SJCRH30 (cell line): ENCODE data around the gene DSP. TPM values are rescaled to one million over a fixed set of nuclear protein-coding genes. Genes with fewer than 3 reads are reported as not detected.

Experiments used
- DNase-seq, 2 experiments: peaks; one replicate each; pipeline ENCODE4 v3.0.0-alpha.2; 2015 to 2020
- H3K27ac ChIP-seq: fragments of 250-450 bp; sonication (Bioruptor Pico); 2 replicates; pipeline ENCODE4 v1.5.1; 2020; ENCODE audit warnings: mild to moderate bottlenecking, moderate library complexity
- H3K27me3 ChIP-seq: fragments of 250-450 bp; sonication (Bioruptor Pico); 2 replicates; pipeline ENCODE4 v1.5.1; 2020; ENCODE audit warnings: mild to moderate bottlenecking, moderate library complexity
- H3K36me3 ChIP-seq: fragments of 250-450 bp; sonication (Bioruptor Pico); 2 replicates; pipeline ENCODE4 v1.5.1; 2020; ENCODE audit warnings: mild to moderate bottlenecking, moderate library complexity
- H3K4me1 ChIP-seq: fragments of 250-450 bp; sonication (Bioruptor Pico); 2 replicates; pipeline ENCODE4 v1.5.1; 2020; ENCODE audit warnings: mild to moderate bottlenecking, moderate library complexity
- H3K4me3 ChIP-seq: fragments of 250-450 bp; sonication (Bioruptor Pico); 2 replicates; pipeline ENCODE4 v1.5.1; 2020; ENCODE audit warnings: mild to moderate bottlenecking, moderate library complexity
- H3K9me3 ChIP-seq: fragments of 250-450 bp; sonication (Bioruptor Pico); replicated peaks from 2 replicates; pipeline ENCODE4 v1.5.1; 2020; ENCODE audit warnings: mild to moderate bottlenecking, moderate library complexity
- total RNA-seq: library from RNA; depleted of rRNA; stranded (reverse); fragments of >200 nt; shearing (Covaris generic); gene quantifications from 2 replicates; pipeline ENCODE4 v1.2.3, GENCODE V29; 2014; rRNA removed

DSP gene, protein sequence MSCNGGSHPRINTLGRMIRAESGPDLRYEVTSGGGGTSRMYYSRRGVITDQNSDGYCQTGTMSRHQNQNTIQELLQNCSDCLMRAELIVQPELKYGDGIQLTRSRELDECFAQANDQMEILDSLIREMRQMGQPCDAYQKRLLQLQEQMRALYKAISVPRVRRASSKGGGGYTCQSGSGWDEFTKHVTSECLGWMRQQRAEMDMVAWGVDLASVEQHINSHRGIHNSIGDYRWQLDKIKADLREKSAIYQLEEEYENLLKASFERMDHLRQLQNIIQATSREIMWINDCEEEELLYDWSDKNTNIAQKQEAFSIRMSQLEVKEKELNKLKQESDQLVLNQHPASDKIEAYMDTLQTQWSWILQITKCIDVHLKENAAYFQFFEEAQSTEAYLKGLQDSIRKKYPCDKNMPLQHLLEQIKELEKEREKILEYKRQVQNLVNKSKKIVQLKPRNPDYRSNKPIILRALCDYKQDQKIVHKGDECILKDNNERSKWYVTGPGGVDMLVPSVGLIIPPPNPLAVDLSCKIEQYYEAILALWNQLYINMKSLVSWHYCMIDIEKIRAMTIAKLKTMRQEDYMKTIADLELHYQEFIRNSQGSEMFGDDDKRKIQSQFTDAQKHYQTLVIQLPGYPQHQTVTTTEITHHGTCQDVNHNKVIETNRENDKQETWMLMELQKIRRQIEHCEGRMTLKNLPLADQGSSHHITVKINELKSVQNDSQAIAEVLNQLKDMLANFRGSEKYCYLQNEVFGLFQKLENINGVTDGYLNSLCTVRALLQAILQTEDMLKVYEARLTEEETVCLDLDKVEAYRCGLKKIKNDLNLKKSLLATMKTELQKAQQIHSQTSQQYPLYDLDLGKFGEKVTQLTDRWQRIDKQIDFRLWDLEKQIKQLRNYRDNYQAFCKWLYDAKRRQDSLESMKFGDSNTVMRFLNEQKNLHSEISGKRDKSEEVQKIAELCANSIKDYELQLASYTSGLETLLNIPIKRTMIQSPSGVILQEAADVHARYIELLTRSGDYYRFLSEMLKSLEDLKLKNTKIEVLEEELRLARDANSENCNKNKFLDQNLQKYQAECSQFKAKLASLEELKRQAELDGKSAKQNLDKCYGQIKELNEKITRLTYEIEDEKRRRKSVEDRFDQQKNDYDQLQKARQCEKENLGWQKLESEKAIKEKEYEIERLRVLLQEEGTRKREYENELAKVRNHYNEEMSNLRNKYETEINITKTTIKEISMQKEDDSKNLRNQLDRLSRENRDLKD (N-terminal part only)
- total RNA-seq: not detected in 2 replicates

DNA sequence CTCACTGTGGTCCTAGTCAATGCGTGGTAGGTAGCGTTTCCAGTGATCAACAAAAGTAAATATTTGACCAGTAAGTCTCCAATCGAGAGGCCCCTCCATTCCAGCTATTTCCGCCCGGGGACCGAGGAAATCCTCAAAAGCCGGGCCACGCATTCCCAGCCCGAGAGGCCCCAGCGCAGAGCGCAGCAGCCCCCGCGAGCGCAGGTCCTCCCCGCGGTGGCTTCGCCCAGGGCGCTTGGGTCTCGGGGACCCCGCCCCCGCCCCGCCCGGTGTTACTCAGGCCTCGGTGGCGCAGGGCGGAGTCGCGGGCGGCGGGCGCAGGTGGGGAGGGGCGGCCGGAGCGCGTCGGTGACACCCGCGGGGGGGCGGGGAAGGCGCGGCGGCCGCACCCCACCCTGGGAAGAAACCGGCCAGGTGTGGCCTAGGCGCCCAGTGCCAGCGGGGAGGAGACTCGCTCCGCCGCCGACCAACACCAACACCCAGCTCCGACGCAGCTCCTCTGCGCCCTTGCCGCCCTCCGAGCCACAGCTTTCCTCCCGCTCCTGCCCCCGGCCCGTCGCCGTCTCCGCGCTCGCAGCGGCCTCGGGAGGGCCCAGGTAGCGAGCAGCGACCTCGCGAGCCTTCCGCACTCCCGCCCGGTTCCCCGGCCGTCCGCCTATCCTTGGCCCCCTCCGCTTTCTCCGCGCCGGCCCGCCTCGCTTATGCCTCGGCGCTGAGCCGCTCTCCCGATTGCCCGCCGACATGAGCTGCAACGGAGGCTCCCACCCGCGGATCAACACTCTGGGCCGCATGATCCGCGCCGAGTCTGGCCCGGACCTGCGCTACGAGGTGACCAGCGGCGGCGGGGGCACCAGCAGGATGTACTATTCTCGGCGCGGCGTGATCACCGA, at the start of gene DSP:
TSS of gene DSP (plus strand) at position 497 of the 890 bp plus-strand sequence. CDS start at position 742, 245 bp downstream.
- no peaks in the 10 kb centered on the region for H3K9me3 ChIP-seq
- no peaks in the 10 kb centered on the region for H3K36me3 ChIP-seq
- no peaks in the 10 kb centered on the region for H3K27me3 ChIP-seq
- no peak within 1 kb of the TSS for H3K27ac ChIP-seq
- H3K4me1 ChIP-seq: no peaks in the 10 kb centered on the region
- no peak for DNase-seq
- no peak within 1 kb of the TSS for H3K4me3 ChIP-seq

DNA sequence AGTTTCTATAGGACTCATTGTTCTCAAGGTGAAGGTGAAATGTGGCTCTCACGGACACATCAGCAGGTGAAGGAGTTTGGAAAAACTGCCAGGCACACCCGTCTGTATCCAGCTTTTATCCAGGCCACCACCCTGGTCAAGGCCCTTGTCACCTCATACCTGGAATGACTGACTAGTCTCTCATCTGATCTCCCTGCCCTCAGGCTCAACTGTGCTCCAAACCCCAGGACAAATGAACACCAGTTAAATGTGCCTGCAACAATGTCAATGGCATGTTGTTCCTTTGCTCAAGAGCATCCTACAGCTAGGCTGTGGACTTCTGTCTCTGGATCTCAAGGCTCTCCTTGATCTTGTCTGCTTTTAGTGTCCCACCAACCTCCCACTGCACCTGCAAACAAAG, 47.6 kb upstream of the DSP start:
- no peaks in the 10 kb centered on the region for H3K36me3 ChIP-seq
- H3K27ac ChIP-seq: no peak overlapping the region
- DNase-seq: no peak
- H3K4me3 ChIP-seq: no peak overlapping the region
- H3K4me1 ChIP-seq: no peaks in the 10 kb centered on the region
- no peaks in the 10 kb centered on the region for H3K9me3 ChIP-seq
- no peaks in the 10 kb centered on the region for H3K27me3 ChIP-seq

DNA sequence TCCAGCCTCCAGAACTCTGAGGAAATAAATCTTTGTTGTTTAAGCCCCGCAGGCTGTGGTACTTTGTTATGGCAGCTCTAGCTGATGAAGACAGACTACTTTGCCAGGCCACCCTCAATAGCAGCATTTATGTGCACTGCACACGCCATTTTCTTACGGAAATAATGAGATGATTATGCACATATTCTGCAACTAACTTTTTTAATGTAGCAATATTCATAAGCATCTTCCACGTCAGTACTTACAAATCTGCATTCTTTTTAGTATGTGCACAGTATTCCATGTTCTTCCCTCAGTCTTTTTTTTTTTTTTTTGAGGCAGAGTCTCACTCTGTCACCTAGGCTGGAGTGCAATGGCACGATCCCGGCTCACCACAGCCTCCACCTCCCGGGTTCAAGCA, 46.8 kb upstream of the DSP start:
- DNase-seq: no peak
- Histone ChIP-seq H3K9me3 (no peaks in the 10 kb centered on the region), H3K36me3 (no peaks in the 10 kb centered on the region), H3K27me3 (no peaks in the 10 kb centered on the region), H3K4me1 (no peaks in the 10 kb centered on the region), H3K4me3 (no peak overlapping the region), H3K27ac (no peak overlapping the region)

DNA sequence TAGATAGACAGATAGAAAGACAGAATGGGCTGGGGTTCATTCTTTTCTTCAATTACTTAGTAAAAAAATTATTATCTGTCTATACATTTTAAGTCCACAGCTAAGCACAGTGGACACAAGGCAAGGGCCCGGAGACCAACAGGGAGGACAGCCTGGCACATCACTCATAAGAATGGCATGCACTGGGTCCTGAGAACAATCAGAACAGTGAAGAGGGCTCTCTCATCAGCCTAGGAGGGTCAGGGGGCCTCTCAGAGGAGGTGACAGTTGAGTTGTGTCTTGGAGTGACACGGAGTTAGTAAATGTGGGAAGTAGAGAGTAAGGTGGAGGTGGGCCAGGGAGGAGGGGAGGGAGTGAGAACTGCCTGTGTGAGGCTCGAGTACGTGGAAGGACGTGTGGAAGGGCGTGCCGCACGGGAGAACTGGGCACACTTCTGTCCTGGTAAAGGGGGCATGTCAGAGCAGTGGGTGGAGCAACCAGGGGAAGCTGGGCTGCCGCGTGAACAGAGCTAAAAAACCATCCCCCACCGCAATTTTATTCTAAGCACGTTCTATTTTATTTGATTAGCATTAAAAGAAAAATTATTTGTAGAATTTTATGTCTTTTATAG, 45.1 kb upstream of the DSP start:
- Histone ChIP-seq H3K9me3 (no peaks in the 10 kb centered on the region), H3K4me3 (no peak overlapping the region), H3K27ac (no peak overlapping the region), H3K4me1 (no peaks in the 10 kb centered on the region), H3K27me3 (no peaks in the 10 kb centered on the region), H3K36me3 (no peaks in the 10 kb centered on the region)
- no peak for DNase-seq

DNA sequence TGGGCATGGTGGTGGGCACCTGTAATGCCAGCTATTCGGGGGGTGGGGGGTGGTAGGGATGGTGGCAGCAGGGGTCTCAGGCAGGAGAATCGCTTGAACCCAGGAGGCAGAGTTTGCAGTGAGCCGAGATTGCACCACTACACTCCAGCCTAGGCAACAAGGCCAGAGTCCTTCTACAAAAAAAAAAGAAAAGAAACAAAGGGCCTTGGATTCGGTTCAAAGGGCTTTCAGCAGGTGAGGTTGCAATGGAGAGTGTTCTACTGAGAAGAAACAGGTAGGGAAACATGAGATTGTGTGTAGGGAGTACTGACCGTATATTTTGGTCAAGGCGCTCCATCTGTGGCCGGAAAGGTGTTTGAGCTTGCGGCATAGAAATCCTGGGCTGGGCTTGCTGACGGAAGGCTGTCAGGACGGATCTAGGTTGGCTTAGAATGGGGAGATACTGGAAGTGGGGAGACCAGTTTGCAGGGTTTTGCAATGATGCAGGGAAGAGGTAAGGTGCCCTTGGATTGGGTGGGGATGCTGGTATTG, 40.7 kb upstream of the DSP start:
- Histone ChIP-seq H3K27me3 (no peaks in the 10 kb centered on the region; the same call in 1 of the 2 replicates), H3K4me1 (no peaks in the 10 kb centered on the region), H3K9me3 (no peaks in the 10 kb centered on the region), H3K27ac (no peak overlapping the region), H3K36me3 (no peaks in the 10 kb centered on the region), H3K4me3 (no peak overlapping the region)
- no peak for DNase-seq

DNA sequence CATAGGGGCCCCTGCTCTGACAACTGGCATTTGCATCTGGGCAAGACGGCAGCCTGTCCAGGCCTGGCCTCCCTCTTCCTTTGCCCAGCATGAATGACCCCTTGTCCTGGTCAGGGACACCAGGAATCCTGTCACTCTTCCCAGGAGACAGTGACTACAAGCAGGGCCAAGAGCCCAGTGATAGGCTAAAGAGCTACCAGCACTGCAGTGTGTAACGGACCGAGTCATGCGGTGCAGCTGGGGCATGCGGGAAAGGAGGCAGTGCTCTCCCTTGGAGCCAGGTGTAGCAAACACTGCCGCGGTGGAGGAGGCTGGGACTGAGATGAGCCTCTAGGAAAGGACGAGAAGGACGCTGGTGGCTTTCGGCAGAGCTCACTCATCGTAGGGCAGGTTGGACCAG, 38.7 kb upstream of the DSP start:
- Histone ChIP-seq H3K4me3 (no peak overlapping the region), H3K27ac (no peak overlapping the region), H3K27me3 (no peaks in the 10 kb centered on the region; the same call in 1 of the 2 replicates)

DNA sequence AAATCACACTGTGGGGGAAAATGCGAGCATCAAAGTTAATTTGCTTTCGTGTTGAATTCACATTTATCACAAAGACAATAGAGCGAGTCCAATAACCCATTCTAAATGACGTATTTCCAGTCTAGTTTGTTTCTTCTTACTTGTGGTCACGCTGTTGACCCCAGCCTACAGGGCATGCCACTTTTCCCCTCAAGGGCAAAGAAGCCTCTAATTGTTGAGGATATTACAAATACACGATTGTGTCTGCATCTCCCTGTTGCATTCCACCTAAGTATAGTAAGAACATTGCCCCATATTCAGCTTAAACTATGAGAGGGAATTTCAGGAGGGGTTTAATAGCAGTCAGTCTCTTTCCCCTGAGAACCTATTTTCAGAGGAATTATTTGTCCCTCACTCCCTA, 37.4 kb upstream of the DSP start:
- DNase-seq: no peak
- Histone ChIP-seq H3K9me3 (no peaks in the 10 kb centered on the region), H3K27ac (no peak overlapping the region), H3K36me3 (no peaks in the 10 kb centered on the region), H3K27me3 (no peaks in the 10 kb centered on the region; the same call in 1 of the 2 replicates), H3K4me1 (no peaks in the 10 kb centered on the region), H3K4me3 (no peak overlapping the region)

More for the DNA sequence above, 38.7 kb upstream of the DSP start:
- no peaks in the 10 kb centered on the region for H3K36me3 ChIP-seq
- H3K4me1 ChIP-seq: no peaks in the 10 kb centered on the region
- DNase-seq: no peak
- H3K9me3 ChIP-seq: no peaks in the 10 kb centered on the region

DNA sequence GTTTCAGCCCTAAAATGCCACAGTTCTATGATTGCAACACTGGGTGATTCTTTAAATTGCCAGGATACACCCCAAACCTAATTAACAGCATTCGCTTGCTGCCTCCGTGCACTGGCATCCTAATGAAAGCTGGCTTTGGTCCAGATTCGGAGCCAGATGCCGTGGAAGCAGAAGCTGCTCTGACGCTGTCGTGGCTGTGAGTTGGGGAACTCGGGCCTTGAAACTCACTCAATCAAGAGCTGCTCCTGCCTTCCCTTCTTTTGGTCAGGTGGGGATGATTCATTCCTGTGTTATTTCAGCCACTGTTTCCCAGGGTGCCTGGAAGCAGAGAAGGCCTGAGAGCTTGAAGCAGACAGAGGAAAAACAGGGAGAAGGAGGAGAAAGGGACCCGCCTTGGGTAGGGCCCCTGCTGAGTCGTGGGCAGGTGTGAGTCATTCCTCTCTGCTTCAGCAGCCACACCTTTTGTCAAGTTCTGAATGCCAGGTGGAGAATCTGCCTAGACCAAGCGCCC, 36.2 kb upstream of the DSP start:
- no peaks in the 10 kb centered on the region; the same call in 1 of the 2 replicates for H3K27me3 ChIP-seq
- no peak overlapping the region for H3K27ac ChIP-seq
- no peak overlapping the region for H3K4me3 ChIP-seq
- peak; percentile 10 to 26 for DNase-seq
- no peaks in the 10 kb centered on the region for H3K4me1 ChIP-seq
- no peaks in the 10 kb centered on the region for H3K36me3 ChIP-seq
- H3K9me3 ChIP-seq: no peaks in the 10 kb centered on the region

DNA sequence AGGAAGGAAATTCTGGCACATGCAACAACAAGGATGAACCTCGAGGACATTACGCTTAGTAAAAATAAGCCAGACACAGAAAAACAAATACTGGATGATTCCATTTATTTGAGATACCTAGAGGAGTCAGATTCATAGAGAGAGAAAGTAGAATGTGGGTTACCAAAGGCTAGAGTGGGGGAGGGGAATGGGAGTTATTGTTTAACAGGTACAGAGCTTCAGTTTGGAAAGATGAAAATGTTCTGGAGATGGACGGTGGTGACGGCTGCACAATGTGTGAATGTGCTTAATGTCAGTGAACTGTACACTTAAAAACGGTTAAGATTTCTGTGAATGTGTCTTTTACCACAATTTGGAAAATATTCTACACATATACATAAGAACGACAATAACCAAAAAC, 33.9 kb upstream of the DSP start:
- no peak overlapping the region for H3K4me3 ChIP-seq
- no peaks in the 10 kb centered on the region for H3K9me3 ChIP-seq
- H3K4me1 ChIP-seq: no peaks in the 10 kb centered on the region
- DNase-seq: no peak
- no peaks in the 10 kb centered on the region; the same call in 1 of the 2 replicates for H3K27me3 ChIP-seq
- H3K27ac ChIP-seq: no peak overlapping the region
- no peaks in the 10 kb centered on the region for H3K36me3 ChIP-seq

DNA sequence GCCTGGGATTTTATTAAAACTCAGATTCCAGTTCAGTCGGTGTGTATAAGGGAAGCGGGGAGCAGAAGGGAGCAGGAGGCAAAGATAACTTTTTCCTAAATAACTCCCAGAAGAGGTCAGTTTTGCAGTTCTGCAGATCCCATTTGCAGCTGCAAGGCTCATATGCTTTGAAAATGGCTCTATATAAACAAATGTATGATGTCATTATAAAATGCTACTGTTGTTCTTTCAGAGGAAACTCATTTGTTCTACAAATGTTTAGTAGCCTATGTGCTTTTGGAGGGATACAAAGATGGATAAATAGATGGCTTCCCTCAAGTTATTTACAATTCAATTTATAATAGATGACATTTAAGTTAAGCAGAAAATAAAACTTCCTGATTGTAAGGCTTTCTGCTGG, 29.2 kb upstream of the DSP start:
- Histone ChIP-seq H3K4me3 (no peak overlapping the region), H3K4me1 (no peaks in the 10 kb centered on the region), H3K27me3 (no peaks in the 10 kb centered on the region), H3K27ac (no peak overlapping the region), H3K9me3 (no peaks in the 10 kb centered on the region), H3K36me3 (no peaks in the 10 kb centered on the region)
- no peak for DNase-seq

DNA sequence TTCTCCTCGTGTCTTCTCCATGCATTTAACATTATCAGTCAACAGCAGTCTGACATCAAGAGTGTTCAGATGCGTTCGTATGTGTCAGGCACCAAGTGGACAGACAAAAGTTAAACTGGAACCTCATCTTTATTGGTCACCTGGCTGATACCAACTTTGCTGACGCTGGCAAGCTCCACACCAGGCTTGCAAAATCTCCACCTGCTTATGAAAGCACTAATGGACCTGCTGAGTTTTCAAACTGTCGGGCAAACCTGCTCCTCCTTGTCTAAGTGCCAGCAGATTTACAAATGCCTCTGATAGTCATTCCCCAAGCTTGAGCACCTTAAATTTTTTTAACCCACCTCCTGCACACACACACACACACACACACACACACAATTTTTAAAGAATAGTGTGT, 27.9 kb upstream of the DSP start:
- H3K36me3 ChIP-seq: no peaks in the 10 kb centered on the region
- no peaks in the 10 kb centered on the region for H3K9me3 ChIP-seq

DNA sequence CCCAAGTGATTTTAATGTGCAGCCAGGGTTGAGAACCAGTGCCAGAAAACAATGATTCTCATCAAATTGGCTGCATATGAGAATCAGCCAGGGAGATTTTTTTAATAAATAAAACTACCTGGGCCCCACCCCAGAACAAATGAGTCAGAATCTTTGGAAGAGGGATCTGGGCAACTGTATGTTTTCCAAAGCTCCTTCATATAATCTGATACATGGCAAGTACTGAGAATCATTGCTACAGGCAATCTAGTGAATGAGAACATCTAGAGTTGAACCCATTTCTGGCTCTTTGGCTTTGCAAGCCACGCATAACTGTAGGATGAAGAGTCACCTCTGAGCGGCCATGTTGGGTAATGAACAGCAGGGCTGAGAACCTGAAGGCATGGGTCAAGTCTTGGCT, 26.1 kb upstream of the DSP start:
- H3K4me1 ChIP-seq: no peaks in the 10 kb centered on the region
- H3K27ac ChIP-seq: no peak overlapping the region
- no peak overlapping the region for H3K4me3 ChIP-seq
- no peaks in the 10 kb centered on the region for H3K9me3 ChIP-seq
- H3K27me3 ChIP-seq: no peaks in the 10 kb centered on the region
- DNase-seq: no peak
- H3K36me3 ChIP-seq: no peaks in the 10 kb centered on the region

More for the DNA sequence above, 27.9 kb upstream of the DSP start:
- Histone ChIP-seq H3K27me3 (no peaks in the 10 kb centered on the region), H3K4me1 (no peaks in the 10 kb centered on the region), H3K27ac (no peak overlapping the region), H3K4me3 (no peak overlapping the region)
- no peak for DNase-seq

DNA sequence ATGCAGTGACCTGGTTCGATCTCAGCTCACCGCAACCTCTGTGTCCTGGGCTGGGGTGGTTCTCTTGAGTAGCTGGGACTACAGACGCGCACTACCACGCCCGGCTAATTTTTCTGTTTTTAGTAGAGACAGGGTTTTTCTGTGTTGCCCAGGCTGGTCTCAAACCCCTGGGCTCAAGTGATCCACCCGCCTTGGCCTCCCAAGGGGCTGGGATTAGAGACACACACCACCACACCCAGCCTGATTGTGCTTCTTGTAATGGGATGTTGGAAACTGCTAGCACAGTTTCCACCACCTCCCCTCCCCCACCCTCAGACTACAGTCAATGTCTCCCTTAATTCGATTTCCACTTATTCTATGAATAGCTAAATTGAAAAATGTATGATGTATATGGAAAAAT, 22.6 kb upstream of the DSP start:
- no peak for DNase-seq
- no peaks in the 10 kb centered on the region for H3K9me3 ChIP-seq
- no peak overlapping the region for H3K27ac ChIP-seq
- no peaks in the 10 kb centered on the region for H3K4me1 ChIP-seq
- H3K27me3 ChIP-seq: no peaks in the 10 kb centered on the region
- no peak overlapping the region for H3K4me3 ChIP-seq
- no peaks in the 10 kb centered on the region for H3K36me3 ChIP-seq
